Activated naive CD4-positive, alpha-beta T cell treated with anti-CD3 and anti-CD28 coated beads, Interleukin-2, amount 50 U/mL, for 72 hours (primary cell): Measurements from ENCODE around the gene MRPL21. TPM values are rescaled to one million over a fixed set of nuclear protein-coding genes. Genes with fewer than 3 reads are reported as not detected.

ENCODE experiments used
- ATAC-seq, 2 donors: fragments of 150-1000 bp; cut with Tn5 transposase; 2 replicates each; pipeline ENCODE4 v1.10.0; 2021; ENCODE audit warnings: mild to moderate bottlenecking in 2 of 2, moderate library complexity in 2 of 2
- DNase-seq, 2 donors: peaks; one replicate each; pipeline ENCODE4 v3.0.0; 2021 to 2022; ENCODE audit warnings: low spot score in 2 of 2
- H3K27ac Mint-ChIP-seq, 2 donors: one replicate each; pipeline ENCODE4 v1.8.0; 2022; ENCODE audit warnings: mild to moderate bottlenecking in 2 of 2, mixed read lengths in 2 of 2
- H3K36me3 Mint-ChIP-seq, 2 donors: one replicate each; pipeline ENCODE4 v1.8.0; 2022; ENCODE audit warnings: mixed read lengths in 2 of 2
- H3K9me3 Mint-ChIP-seq, 2 donors: one replicate each; pipeline ENCODE4 v1.8.0; 2022; ENCODE audit warnings: mixed read lengths in 2 of 2
- total RNA-seq, 2 donors: library from RNA; stranded (reverse); gene quantifications; one replicate each; pipeline ENCODE4 v1.2.3, GENCODE V29; 2022

MRPL21 gene
- total RNA-seq, 2 donors from 2014 or later: 49.4 to 87.1 TPM

- H3K27ac Mint-ChIP-seq: peak overlapping the region in 1 of 2 donors; percentile 79
- ATAC-seq: no peak
- H3K9me3 Mint-ChIP-seq: no peaks in the 10 kb centered on the region
- peak in 1 of 2 donors; percentile 19 for DNase-seq
- H3K36me3 Mint-ChIP-seq: no peaks in the 10 kb centered on the region
These were observed 61.1 kb downstream of the MRPL21 start for GRCh38 chr11:68842427-68843051.

GRCh38 chr11:68841718-68842426 is 61.8 kb downstream of the MRPL21 start, which contains the start of gene CPT1A:
Gene CPT1A, minus strand, starts transcription at chr11:68841916. Its CDS starts 26,442 bp downstream, at chr11:68815474.
- H3K27ac Mint-ChIP-seq: peak within 1 kb of the TSS in 1 of 2 donors; percentile 79
- H3K9me3 Mint-ChIP-seq: no peaks in the 10 kb centered on the region
- H3K36me3 Mint-ChIP-seq: no peaks in the 10 kb centered on the region
- ATAC-seq: peak; percentile 52 to 62
- DNase-seq: peak; percentile 77 to 80

Other genes starting within 250 kb of the MRPL21 start
- gene GAL, start 219.3 kb downstream of the MRPL21 start, total RNA-seq: 1 to 10 TPM in 1 of 2 donors, under 1 TPM in 1; 0.59 to 3.5 TPM
- gene TESMIN, start 152.3 kb downstream of the MRPL21 start, total RNA-seq: 1 to 10 TPM; 6.3 to 8.8 TPM
- 10 to 100 TPM; 23.0 to 41.3 TPM for gene CPT1A, start 61.9 kb downstream of the MRPL21 start, total RNA-seq
- gene IGHMBP2, start 59 bp upstream of the MRPL21 start, total RNA-seq: 10 to 100 TPM; 21.2 to 60.2 TPM
- gene MRGPRD, start 77.2 kb upstream of the MRPL21 start, total RNA-seq: not detected
- gene MRGPRF, start 109.4 kb upstream of the MRPL21 start, total RNA-seq: not detected
- gene TPCN2, start 145.1 kb upstream of the MRPL21 start, total RNA-seq: 10 to 100 TPM in 1 of 2 donors, 1 to 10 TPM in 1; 8.7 to 13.9 TPM